DMS79 treated with DMSO at 0.1 percent for 48 hours (cell line): ENCODE measurements around the gene CFDP1.

Experiments
- DNase-seq: peaks from one replicate; lab custom pipeline; 2025; lab: John Stamatoyannopoulos, UW

CFDP1 gene

GRCh38 chr16:75319513-75320411 is 113.5 kb downstream of the CFDP1 start:
- no peak for DNase-seq

- no peak for DNase-seq
Measured at GRCh38 chr16:75318737-75319136, 114.6 kb downstream of the CFDP1 start.

- DNase-seq = no peak
Measured at GRCh38 chr16:75317532-75317931, 115.8 kb downstream of the CFDP1 start.

GRCh38 chr16:75317101-75317522 is 116.2 kb downstream of the CFDP1 start:
- DNase-seq = no peak

- no peak for DNase-seq
Measured at GRCh38 chr16:75315539-75316306, 117.6 kb downstream of the CFDP1 start.

- DNase-seq = no peak
Measured at GRCh38 chr16:75312875-75313274, 120.4 kb downstream of the CFDP1 start.

GRCh38 chr16:75311383-75311938 is 121.8 kb downstream of the CFDP1 start:
- no peak for DNase-seq

- DNase-seq = no peak
Measured at GRCh38 chr16:75310541-75310940, 122.8 kb downstream of the CFDP1 start.

- DNase-seq = no peak
Measured at GRCh38 chr16:75309899-75310430, 123.3 kb downstream of the CFDP1 start.

- no peak for DNase-seq
Measured at GRCh38 chr16:75309156-75309555, 124.1 kb downstream of the CFDP1 start.

- no peak for DNase-seq
Measured at GRCh38 chr16:75308011-75308410, 125.3 kb downstream of the CFDP1 start.

- no peak for DNase-seq
Measured at GRCh38 chr16:75307506-75307905, 125.8 kb downstream of the CFDP1 start.

- no peak for DNase-seq
Measured at GRCh38 chr16:75306099-75306762, 127.1 kb downstream of the CFDP1 start.

GRCh38 chr16:75305364-75306098 is 127.8 kb downstream of the CFDP1 start:
- DNase-seq = peak; percentile 39

GRCh38 chr16:75304521-75305363 is 128.6 kb downstream of the CFDP1 start:
- DNase-seq = peak; percentile 1

GRCh38 chr16:75301804-75302203 is 131.5 kb downstream of the CFDP1 start:
- no peak for DNase-seq

- DNase-seq = no peak
Measured at GRCh38 chr16:75298267-75298666, 135.0 kb downstream of the CFDP1 start.

- peak; percentile 2 for DNase-seq
Measured at GRCh38 chr16:75296606-75297005, 136.7 kb downstream of the CFDP1 start.

GRCh38 chr16:75294773-75295459 is 138.4 kb downstream of the CFDP1 start:
- no peak for DNase-seq

GRCh38 chr16:75293772-75294171 is 139.5 kb downstream of the CFDP1 start:
- no peak for DNase-seq
